Mucosa of gallbladder (tissue), 1 donor: ENCODE results near the gene GLI1. TPM values are rescaled to one million over a fixed set of nuclear protein-coding genes. Genes with fewer than 3 reads are reported as not detected.
A peak's percentile ranks its signal among the peaks of the same experiment; 100 is the strongest.
"Not testable (repeated sequence)": the region's sequence is repeated elsewhere in the genome, so short reads cannot be mapped to it uniquely, and the experiment has no call there.

Experiments used
- DNase-seq: peaks from one replicate; pipeline ENCODE4 v3.0.0-alpha.2; 2020; ENCODE audit warnings: low spot score
- total RNA-seq: library from RNA; stranded (reverse); gene quantifications from one replicate; pipeline ENCODE4 v1.2.1, GENCODE V29; 2021
- donor health status: DM: no; HTN: no; CAD: no.

Gene GLI1
- total RNA-seq, 1 donor from 2014 or later: 6.2 TPM

GRCh38 chr12:57441393-57441792 lies 18.2 kb upstream of the GLI1 start:
- DNase-seq: not testable (repeated sequence)

DNA sequence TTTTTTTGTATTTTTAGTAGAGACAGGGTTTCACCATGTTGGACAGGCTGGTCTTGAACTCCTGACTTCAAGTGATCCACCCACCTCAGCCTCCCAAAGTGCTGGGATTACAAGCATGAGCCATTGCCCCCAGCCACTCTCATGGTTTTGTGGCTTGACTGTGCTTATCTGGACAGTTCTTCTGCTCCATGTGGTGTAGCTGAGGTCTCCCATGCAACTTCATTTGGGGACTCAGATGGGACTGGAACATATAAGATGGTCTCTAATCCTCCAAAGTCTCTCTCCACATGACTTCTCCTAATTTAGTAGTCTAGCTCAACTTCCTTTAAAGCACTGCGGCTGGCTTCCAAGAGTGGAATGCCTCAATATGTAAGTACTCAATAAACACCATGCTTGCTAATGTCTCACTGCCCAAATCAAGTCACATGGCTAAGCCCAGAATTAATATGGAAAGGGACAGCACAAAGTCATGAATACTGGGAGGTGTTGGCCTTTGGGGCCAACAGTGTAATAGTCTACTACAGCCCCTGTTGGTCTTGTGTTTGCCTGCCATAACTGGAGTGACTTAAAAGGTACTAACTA lies 17.6 kb upstream of the GLI1 start:
- DNase-seq: no peak

DNA sequence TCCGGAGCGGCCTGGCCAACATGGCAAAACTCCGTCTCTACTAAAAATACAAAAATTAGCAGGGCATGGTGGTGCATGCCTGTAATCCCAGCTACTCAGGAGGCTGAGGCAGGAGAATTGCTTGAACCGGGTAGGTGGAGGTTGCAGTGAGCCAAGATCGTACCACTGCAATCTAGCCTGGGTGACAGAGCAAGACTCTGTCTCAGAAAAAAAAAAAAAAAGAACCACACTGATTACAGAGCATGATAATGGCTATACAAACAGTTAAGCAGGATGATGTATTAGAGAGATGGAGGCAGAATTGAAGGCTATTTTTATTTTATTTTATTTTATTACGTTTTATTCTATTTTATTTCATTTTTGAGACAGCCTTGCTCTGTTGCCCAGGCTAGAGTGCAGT lies 15.2 kb upstream of the GLI1 start:
- DNase-seq: not testable (repeated sequence)

GRCh38 chr12:57444744-57445143 lies 14.8 kb upstream of the GLI1 start:
- DNase-seq: no peak

- no peak for DNase-seq
These were observed 13.2 kb upstream of the GLI1 start for GRCh38 chr12:57446292-57446960.

DNA sequence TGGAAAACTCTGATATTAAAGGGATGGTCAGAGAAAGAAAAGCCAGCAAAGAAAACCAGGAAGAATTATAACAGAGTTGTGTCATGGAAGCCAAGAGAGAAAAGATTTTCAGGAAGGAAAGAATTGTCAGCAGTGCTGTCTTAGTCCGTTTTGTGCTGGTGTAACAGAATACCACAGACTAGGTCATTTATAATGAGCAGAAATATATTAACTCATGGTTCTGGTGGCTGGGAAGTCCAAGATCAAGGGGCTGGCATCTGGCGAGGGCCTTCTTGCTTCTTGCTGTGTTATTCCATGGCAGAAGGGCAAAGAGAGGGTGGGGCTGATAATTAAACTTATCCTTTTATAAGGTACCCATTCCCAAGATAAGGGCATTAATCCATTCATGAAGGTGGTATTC lies 10.9 kb upstream of the GLI1 start:
- no peak for DNase-seq

- DNase-seq: no peak
These were observed 10.2 kb upstream of the GLI1 start for GRCh38 chr12:57449375-57449774.

DNA sequence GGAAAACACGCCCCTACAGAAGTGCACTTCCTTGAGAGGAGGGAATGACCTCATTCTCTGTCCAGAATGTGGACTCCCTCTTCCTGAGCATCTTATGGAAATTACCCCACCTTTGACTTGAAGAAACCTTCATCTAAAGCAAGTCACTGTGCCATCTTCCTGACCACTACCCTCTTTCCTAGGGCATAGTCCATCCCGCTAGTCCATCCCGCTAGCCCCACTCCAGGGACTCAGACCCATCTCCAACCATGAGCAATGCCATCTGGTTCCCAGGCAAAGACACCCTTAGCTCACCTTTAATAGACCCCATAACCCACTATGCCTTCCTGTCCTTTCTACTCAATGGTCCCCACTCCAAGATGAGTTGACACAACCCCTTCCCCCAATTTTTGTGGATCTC lies 9.5 kb upstream of the GLI1 start:
- DNase-seq: no peak

- DNase-seq: no peak
These were observed 8.3 kb upstream of the GLI1 start for GRCh38 chr12:57451233-57451778.

GRCh38 chr12:57452181-57452936 lies 7.2 kb upstream of the GLI1 start:
- DNase-seq: no peak

DNA sequence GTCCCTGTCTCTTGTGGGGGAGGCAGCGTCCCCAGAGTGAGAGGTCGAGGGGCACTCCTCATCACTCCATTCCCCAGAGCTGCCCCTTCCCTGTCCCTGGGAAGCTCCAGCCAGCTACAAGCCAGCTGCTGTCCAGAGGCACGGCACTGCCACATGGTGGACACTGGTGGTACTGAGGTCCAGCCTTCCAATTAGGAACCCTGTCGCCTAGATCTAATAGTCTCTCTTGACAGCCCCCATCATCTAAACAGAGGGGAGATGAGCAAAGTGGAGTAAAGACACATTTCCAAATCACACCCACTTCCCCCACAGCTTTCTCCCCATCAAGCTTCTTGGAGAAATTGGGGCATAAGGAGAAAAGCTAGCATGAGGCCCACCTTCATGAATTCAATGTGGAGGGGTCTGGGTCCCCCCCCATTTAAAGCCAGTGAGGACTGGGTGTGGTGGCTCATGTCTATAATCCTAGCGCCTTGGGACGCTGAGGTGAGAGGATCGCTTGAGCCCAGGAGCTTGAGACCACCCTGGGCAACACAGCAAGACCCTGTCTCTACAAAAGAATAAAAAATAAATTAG lies 6.6 kb upstream of the GLI1 start:
- DNase-seq: peak; percentile 76

DNA sequence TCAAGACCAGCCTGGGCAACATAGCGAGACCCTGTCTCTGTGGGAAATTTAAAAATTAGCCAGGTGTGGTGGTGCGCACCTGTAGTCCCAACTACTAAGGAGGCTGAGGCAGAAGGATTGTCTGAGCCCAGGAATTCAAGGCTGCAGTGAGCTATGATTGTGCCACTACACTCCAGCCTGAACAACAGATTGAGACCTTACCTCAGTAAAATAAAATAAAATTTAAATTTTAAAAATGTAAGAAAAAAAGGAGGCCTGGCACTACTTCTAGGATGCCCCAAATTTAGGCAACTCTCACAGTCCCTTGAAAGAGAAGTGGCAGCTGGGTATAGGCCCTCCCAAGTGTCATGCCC lies 5.4 kb upstream of the GLI1 start:
- DNase-seq: no peak

- peak; percentile 73 for DNase-seq
These were observed 4.8 kb upstream of the GLI1 start, which contains the start of gene INHBE for GRCh38 chr12:57454566-57455373. INHBE (plus strand) TSS chr12:57455307; CDS start chr12:57455537, 230 bp downstream.

GRCh38 chr12:57455374-57456144 lies 4.0 kb upstream of the GLI1 start:
- DNase-seq: no peak

GRCh38 chr12:57456145-57456700 lies 3.4 kb upstream of the GLI1 start:
- DNase-seq: no peak

GRCh38 chr12:57456737-57457490 lies 2.7 kb upstream of the GLI1 start:
- DNase-seq: no peak

DNA sequence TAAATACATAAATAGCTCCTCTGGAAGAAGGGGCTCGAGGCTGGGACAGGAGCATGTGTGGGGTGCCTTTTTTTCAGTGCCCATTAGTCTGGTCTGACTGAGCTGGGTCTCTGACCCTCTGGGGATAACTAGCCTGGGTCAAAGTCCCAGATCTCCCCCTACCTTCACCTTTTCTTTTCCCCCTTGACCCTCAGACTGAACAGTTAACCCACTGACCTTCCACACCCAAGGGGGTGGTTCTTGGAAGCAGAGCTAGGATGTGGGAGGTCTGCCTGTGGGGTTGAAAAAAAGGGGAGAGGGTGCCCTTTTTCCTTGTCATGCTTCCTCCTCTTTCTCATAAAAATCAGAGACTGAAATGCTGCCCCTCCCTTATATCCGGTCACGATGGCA lies 925 bp upstream of the GLI1 start:
- DNase-seq: no peak

GRCh38 chr12:57459055-57459749 lies 383 bp upstream of the GLI1 start:
- DNase-seq: peak; percentile 94

DNA sequence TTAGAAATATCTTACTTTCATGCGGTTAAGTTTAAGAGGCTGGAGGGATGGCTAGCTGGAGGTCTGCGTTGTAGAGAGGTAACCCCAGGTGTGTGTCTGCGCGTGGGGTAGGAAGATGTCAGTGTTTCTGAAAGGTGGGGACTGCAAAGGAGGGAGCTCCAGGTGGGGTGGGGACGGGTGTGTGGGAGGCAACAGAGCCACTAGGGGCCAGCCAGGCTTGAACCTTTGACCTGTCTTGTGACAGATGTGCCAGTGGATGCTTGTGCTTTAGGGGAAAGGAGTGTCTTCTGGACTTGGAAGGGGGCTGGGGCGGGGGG lies 841 bp downstream of the GLI1 start:
- DNase-seq: no peak
